Kidney glomerular epithelial cell (primary cell): ENCODE data around the gene CUX1.

ENCODE experiments used
- DNase-seq: peaks from one replicate; lab custom pipeline; 2025; lab: John Stamatoyannopoulos, UW

CUX1 gene

GRCh38 chr7:101896316-101896715 is 78.9 kb downstream of the CUX1 start:
- DNase-seq = no peak

DNA sequence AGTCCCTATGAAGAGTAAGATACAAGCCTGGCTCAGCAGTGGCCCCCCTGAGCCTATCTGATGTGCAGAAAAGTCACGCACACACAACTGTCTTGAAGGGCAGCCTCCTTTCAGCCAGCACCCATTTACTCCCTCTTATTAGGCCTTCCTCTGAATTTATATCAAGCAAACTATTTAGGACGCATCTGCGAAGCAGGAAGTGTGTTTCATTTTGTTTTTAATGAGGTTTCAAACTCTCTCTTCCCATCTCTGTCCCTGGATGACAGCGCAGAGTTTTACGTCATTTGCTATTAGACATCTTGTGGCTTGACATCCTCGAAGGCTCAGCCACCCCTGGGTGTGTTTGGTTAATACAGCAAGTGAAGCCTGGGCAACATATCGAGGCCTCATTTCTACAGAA is 79.5 kb downstream of the CUX1 start:
- no peak for DNase-seq

DNA sequence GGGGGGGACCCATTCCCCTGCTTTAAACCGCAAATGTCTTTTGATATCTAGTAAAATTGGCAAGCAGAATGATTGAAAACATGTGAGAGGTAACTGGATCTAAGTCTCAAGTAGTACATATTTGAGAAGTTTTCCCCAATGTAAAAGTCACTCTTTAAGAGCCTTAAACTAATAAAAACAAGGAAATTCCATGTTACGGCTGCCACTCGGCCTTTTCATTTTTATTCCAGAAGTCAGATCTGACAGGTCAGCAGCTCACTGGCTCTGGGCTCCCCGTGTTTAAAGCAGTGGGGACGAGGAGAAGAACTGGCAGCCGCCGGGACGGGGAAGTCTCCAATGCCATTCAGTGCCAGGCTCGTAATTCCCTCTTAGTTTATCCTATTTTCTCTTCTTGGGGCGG is 80.7 kb downstream of the CUX1 start:
- no peak for DNase-seq

- DNase-seq = no peak
Observed at GRCh38 chr7:101899616-101900015, 82.2 kb downstream of the CUX1 start.

- DNase-seq = no peak
Observed at GRCh38 chr7:101900103-101900502, 82.7 kb downstream of the CUX1 start.

DNA sequence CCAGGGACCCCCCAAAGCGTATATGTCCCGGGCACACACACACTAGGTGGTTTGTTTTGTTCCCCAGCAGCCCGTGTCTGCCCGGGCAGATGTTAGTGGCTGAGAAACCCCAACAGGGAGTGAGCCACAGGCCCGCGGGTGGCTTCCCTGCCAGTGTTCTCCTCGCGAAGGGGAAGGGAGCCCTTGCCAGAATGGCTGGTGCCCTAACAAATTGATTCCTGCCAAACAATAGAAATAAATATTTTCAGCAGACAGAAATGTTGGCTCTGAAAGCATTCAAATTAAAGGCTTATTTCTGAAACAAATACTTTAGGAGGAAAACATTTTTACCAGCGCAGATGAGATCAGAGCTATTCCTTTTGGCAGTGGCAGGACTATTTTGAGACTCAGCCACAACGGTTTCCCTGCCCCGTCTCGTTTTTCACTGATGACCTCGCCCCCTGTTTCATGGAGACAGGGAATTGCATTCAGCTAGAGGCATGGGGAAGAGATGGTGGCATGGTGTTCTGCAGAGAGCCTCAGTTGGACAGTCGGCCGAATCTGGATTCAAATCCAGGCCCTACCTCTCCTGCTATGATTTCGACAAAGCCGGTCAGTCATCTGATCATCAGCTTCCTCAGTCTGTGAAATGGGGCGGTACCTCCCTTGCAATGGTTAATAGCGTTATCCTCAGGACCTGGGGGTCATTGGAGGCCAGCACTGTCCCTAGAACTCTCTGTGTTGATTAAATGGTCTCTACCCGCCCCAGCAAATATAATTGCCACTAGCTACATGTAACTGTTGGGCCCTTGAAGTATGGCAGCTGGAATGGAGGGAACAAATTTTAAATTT is 84.5 kb downstream of the CUX1 start:
- DNase-seq = no peak

DNA sequence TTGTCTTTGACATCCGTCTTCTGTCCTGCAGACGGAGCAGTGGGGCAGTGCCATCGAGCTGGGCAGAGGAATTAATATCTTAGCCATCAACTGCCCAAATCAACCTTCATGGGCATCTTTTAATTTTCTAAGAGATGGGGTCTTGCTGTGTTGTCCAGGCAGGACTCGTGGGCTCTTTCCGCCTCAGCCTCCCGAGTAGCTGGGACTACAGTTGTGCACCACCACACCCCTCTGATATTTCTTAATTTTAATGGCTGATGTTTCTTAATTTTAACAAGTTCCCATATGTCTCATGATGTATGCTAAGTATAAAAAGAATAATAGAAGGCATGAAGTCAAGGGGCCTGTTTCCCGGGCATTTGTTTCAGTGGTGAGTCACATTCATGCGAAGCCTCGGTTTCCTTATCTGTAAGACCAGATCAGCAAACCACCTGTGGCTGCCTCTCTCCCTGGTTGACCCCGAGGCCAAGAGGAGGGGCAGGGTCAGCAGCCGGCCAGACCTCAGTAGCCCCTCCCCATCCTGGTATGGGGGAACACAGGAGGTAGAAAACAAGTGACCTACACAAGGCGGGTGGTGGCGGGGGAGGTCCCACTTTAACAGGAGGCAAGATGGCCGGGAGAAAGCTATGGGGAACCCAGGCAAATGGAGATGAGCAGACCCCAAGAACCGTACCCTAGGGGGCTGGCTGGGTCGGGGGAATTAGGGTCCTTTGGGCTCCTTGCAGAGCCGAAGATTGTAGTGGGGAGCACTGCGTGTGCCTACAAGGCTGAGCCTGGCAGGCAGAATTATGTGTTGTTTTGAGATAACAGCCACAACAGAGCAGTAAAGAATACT is 85.5 kb downstream of the CUX1 start:
- DNase-seq = no peak

DNA sequence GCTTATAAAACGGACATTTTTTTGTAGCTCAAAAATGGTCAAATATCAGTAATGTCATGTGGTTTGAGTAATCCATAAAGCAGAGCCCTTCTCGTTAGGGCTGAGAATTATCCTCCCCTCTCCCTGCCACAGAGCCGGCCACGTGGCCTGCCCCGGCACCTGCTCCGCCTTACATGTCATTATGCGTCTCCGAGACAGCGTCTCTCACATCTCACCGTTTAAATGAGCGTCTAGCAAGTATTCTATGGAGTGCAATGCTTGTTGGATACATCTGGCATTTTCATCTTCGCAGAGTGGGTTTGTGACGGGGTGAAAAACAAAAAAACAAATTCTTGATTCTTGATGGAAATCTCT is 86.1 kb downstream of the CUX1 start:
- no peak for DNase-seq

- no peak for DNase-seq
Observed at GRCh38 chr7:101904019-101904418, 86.6 kb downstream of the CUX1 start.

- DNase-seq = no peak
Observed at GRCh38 chr7:101905203-101905865, 87.9 kb downstream of the CUX1 start.

DNA sequence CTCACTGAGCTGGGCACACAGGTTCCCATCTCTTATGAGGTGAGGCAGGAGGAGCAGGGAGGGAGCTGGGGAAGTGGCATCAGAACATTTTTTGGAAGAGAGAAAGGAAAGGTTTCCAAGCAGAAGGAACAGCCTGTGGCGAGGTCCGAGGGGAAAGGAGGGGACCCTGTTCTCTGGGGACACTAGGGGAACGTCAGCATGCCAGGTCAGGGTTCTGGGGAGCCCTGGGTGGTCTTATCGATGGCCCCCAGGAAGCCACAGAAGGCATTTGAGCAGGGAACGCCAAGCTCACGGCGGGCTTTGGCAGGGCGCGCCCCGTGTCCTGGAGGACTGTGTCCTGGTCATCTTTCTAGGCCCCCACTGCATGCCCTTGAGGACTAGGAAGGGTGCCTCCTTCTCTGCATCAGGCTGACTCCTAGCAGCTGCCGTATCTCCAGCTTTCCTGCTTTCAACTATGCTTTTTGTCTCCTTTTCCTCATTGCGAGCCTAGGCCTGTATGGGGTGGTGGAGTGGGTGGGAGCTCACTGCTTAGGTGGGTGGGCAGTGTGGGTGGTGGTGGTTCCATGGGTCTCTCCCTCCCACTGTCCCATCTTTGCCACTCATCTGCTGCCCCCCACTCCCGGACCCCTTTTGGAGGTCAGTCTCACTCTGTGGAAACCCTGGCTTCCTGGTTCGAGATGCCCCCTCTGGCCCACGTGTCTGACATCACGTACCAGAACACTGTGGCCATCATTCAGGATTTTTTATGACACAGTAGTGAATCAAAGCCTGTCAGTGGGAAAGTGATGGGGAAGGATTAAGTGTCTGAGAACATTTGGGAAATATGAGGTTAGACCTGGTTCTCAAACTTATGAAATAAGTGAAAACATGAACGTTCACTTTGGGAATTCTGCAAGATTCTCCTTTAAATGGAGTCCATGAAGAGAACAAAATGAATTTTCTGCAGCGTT is 89.1 kb downstream of the CUX1 start:
- DNase-seq = no peak

DNA sequence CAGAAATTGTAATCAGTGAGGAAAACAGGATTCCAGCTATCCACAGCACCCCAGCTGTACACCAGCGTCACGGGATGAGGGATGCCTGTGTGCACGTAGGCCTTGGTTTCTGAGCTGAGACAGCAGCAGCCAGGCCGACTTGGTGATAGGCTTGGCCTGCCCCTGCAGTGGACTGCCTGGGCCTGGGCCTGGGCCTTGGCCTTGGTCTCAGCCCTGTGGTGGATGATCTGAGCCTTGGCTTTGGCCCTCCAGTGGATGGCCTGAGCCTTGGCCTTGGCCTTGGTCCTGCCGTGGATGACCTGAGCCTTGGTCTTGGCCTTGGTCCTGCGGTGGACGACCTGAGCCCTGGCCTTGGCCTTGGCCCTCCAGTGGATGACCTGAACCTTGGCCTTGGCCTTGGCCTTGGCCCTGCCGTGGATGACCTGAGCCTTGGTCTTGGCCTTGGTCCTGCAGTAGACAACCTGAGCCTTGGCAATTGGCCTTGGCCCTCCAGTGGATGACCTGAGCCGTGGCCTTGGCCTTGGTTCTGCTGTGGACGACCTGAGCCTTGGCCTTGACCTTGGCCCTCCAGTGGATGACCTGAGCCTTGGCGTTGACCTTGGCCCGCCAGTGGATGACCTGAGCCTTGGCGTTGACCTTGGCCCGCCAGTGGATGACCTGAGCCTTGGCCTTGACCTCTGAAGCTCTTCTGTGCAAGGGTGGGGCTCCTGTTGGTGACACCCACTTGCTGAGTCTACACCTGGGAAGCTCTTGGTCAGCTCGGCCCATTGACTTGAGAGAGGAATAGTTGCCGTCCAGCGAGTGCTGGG is 93.8 kb downstream of the CUX1 start:
- DNase-seq = no peak

- peak; percentile 41 for DNase-seq
Observed at GRCh38 chr7:101911800-101912715, 94.6 kb downstream of the CUX1 start.

- peak; percentile 7 for DNase-seq
Observed at GRCh38 chr7:101912716-101913110, 95.3 kb downstream of the CUX1 start.

GRCh38 chr7:101913247-101913721 is 95.9 kb downstream of the CUX1 start:
- no peak for DNase-seq

DNA sequence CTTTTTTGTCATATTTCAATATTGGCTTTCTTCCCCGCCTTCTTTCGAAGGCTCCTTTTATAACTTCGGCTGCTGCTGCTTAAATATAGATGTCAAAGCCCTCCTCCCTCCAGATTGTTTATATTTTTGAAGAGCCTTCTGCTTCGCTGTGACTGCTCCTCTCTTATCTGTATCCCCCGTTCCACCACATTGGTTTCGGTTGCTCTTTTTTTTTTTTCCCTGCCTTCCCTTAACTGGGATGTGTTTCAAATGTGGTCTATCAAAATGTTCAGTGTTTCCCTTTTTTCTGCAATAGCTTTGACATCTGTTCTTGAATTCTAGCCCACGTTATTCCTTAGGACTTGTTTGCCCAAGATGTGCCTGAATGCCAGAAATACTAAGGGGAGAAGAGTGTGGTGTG is 96.4 kb downstream of the CUX1 start:
- DNase-seq = no peak

DNA sequence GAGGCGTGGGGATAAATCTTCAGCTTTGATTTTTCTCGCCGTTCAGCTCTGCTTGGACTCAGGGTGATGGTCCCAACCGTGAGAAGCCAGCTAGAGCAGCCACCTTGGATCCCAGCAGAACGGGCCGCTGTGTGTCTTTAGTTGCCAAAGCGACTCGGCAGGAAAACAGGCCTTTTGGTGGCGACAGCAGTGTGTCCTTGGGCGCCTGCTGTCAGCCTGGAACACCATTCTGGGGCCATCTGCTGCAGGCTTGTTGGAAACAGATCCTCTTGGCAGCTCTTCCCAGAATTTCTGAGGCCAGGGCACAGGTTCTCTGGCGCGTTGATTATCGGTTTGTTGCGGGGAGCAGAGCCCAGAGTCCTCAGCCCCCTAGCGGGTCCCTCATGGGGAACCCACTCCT is 97.6 kb downstream of the CUX1 start:
- no peak for DNase-seq

DNA sequence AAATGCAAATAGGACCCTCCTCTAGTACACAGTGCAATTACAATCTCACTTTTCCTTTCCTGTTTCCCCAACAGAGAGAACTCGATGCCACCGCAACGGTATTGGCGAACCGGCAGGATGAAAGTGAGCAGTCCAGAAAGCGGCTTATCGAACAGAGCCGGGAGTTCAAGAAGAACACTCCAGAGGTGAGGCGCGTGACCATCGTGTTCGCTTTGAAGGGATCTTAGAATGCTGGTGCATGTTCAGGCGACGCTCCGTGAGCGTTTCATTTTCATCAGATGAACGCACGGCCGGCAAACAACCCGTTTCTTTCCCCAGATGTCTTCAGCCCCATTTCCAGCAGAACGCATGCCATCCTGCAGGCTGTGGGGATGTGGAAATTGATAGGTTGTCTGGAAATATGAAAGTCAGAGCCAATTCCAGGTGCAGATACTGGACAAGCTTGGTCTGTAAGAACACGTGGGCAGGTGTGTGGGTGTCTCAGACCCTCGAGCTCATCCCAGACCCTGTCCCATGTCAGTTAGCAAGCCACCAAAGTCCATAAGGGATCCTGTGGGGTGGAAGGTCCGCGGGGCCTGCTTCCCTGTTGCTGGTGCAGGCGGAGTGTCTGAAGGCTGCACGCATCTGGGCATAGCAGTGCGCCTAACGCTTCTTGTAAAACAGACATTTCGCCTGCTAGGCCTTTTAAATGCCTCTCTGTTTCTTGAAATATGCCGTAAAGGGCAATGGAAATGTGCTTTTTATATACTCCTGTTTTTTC is 98.8 kb downstream of the CUX1 start:
- DNase-seq = no peak

- DNase-seq = no peak
Observed at GRCh38 chr7:101916876-101917275, 99.5 kb downstream of the CUX1 start.
